Measurements from ENCODE around the gene IGSF11.

GRCh38 chr3:119011528-119011927 lies 23.1 kb downstream of the IGSF11 start:
- no peak for TF ChIP-seq ELK1 (IDR thresholded peaks at IDR 0.05; ENCODE audit: borderline replicate concordance, low read depth, low read length)
- TF ChIP-seq CTCF (conservative IDR thresholded peaks at IDR 0.05; ENCODE audit: low read depth, low read length), result no peak
- no peak for TF ChIP-seq MAFK (IDR thresholded peaks at IDR 0.05; ENCODE audit: low read depth, low read length)
- TF ChIP-seq CHD1 (IDR thresholded peaks at IDR 0.05; ENCODE audit: low read depth, low read length), result no peak
- no peak for TF ChIP-seq POLR2A (IDR thresholded peaks at IDR 0.05; ENCODE audit: low read depth, low read length)
- TF ChIP-seq RAD21 (IDR thresholded peaks at IDR 0.05; ENCODE audit: low read length), result no peak
- no peak for TF ChIP-seq SMC3 (IDR thresholded peaks at IDR 0.05; ENCODE audit: low read depth, low read length)
- TF ChIP-seq NFE2L2 (IDR thresholded peaks at IDR 0.05; ENCODE audit: low read depth, low read length), result no peak
